ENCODE results near the gene HOXB5. TPM values are rescaled to one million over a fixed set of nuclear protein-coding genes. Genes with fewer than 3 reads are reported as not detected.

The HOXB5 gene
- total RNA-seq, 1 donor from 2014 or later, result not detected

GRCh38 chr17:48611681-48612455, 18.3 kb upstream of the HOXB5 start:
- Mint-ChIP-seq H3K27ac (ENCODE audit: unreplicated experiment) (no peak overlapping the region), H3K4me3 (ENCODE audit: unreplicated experiment) (no peak overlapping the region), H3K27me3 (ENCODE audit: low read depth, unreplicated experiment) (peaks cover 79% of the 10 kb centered on the region), H3K4me1 (ENCODE audit: low read depth, unreplicated experiment) (no peaks in the 10 kb centered on the region), H3K9me3 (ENCODE audit: unreplicated experiment) (peaks cover 31% of the 10 kb centered on the region), H3K36me3 (ENCODE audit: low read depth, unreplicated experiment) (no peaks in the 10 kb centered on the region)
- Histone ChIP-seq H2AFZ (ENCODE audit: low read depth, low read length) (no peak overlapping the region), H4K20me1 (ENCODE audit: insufficient read depth, low read length) (peaks cover 24% of the 10 kb centered on the region), H3K4me1 (ENCODE audit: insufficient read depth, low read length) (peaks cover 4% of the 10 kb centered on the region), H3K79me2 (ENCODE audit: insufficient read depth, low read length) (no peaks in the 10 kb centered on the region), H3K4me2 (ENCODE audit: low read length) (no peak overlapping the region), H3K9me3 (ENCODE audit: insufficient read depth, low read depth, low read length) (peaks cover 3% of the 10 kb centered on the region), H3K36me3 (ENCODE audit: insufficient read depth, low read length) (no peaks in the 10 kb centered on the region), H3K4me3 (ENCODE audit: insufficient read depth, low read depth, low read length) (no peak overlapping the region), H3K27me3 (ENCODE audit: insufficient read depth, low read length) (peaks cover 85% of the 10 kb centered on the region), H3K9ac (ENCODE audit: low read length) (no peak overlapping the region), H3K27ac (ENCODE audit: low read depth, low read length) (no peak overlapping the region)
- no peak for FAIRE-seq
- no peak for DNase-seq (ENCODE audit: low read depth)
- TF ChIP-seq CTCF (IDR thresholded peaks at IDR 0.05; ENCODE audit: insufficient read depth, low read depth, low read length), result no peak
- peak; percentile 34 for TF ChIP-seq EZH2 (IDR thresholded peaks at IDR 0.05; ENCODE audit: insufficient read depth, low read length)

GRCh38 chr17:48611213-48611612, 17.6 kb upstream of the HOXB5 start:
- no peak for FAIRE-seq
- TF ChIP-seq EZH2 (IDR thresholded peaks at IDR 0.05; ENCODE audit: insufficient read depth, low read length), result no peak
- no peak for TF ChIP-seq CTCF (IDR thresholded peaks at IDR 0.05; ENCODE audit: insufficient read depth, low read depth, low read length)

More at GRCh38 chr17:48611213-48611612, 17.6 kb upstream of the HOXB5 start:
- Mint-ChIP-seq H3K4me3 (ENCODE audit: unreplicated experiment) (no peak overlapping the region), H3K27me3 (ENCODE audit: low read depth, unreplicated experiment) (peaks cover 79% of the 10 kb centered on the region), H3K9me3 (ENCODE audit: unreplicated experiment) (peaks cover 34% of the 10 kb centered on the region), H3K4me1 (ENCODE audit: low read depth, unreplicated experiment) (no peaks in the 10 kb centered on the region), H3K27ac (ENCODE audit: unreplicated experiment) (peak overlapping the region; percentile 62), H3K36me3 (ENCODE audit: low read depth, unreplicated experiment) (no peaks in the 10 kb centered on the region)
- Histone ChIP-seq H2AFZ (ENCODE audit: low read depth, low read length) (no peak overlapping the region), H3K4me3 (ENCODE audit: insufficient read depth, low read depth, low read length) (no peak overlapping the region), H3K9me3 (ENCODE audit: insufficient read depth, low read depth, low read length) (peaks cover 3% of the 10 kb centered on the region), H3K4me1 (ENCODE audit: insufficient read depth, low read length) (peaks cover 4% of the 10 kb centered on the region), H3K4me2 (ENCODE audit: low read length) (peak overlapping the region; percentile 74), H4K20me1 (ENCODE audit: insufficient read depth, low read length) (peaks cover 22% of the 10 kb centered on the region), H3K9ac (ENCODE audit: low read length) (no peak overlapping the region), H3K79me2 (ENCODE audit: insufficient read depth, low read length) (no peaks in the 10 kb centered on the region), H3K27me3 (ENCODE audit: insufficient read depth, low read length) (peaks cover 85% of the 10 kb centered on the region), H3K27ac (ENCODE audit: low read depth, low read length) (no peak overlapping the region), H3K36me3 (ENCODE audit: insufficient read depth, low read length) (no peaks in the 10 kb centered on the region)
- DNase-seq (ENCODE audit: low read depth), result no peak
